Stimulated activated CD8-positive, alpha-beta memory T cell treated with anti-CD3 and anti-CD28 coated beads, Interleukin-7, amount 100 ng/mL, for 48 hours (primary cell): ENCODE data around the gene CALR3.
A peak's percentile ranks its signal among the peaks of the same experiment; 100 is the strongest.
"Not testable (repeated sequence)": the region's sequence is repeated elsewhere in the genome, so short reads cannot be mapped to it uniquely, and the experiment has no call there.

Experiments
- DNase-seq, 2 donors: peaks; one replicate each; pipeline ENCODE4 v3.0.0-alpha.2; 2020; ENCODE audit warnings: low read depth in 1 of 2; ENCODE audit errors: extremely low read depth in 1 of 2

CALR3 gene

GRCh38 chr19:16504271-16504670 lies 8.3 kb upstream of the CALR3 start:
- DNase-seq: no peak

- no peak for DNase-seq
Observed at GRCh38 chr19:16497837-16498236, 1.9 kb upstream of the CALR3 start.

- no peak for DNase-seq
Observed at GRCh38 chr19:16497042-16497441, 1.1 kb upstream of the CALR3 start.

GRCh38 chr19:16496613-16496983 lies 631 bp upstream of the CALR3 start:
- DNase-seq: no peak

- not testable (repeated sequence) for DNase-seq
Observed at GRCh38 chr19:16486476-16486875, 9.5 kb downstream of the CALR3 start.

- no peak for DNase-seq
Observed at GRCh38 chr19:16482745-16483144, 13.2 kb downstream of the CALR3 start.

- no peak for DNase-seq
Observed at GRCh38 chr19:16477311-16477710, 18.7 kb downstream of the CALR3 start.

GRCh38 chr19:16476401-16476800 lies 19.6 kb downstream of the CALR3 start:
- no peak for DNase-seq

- DNase-seq: no peak
Observed at GRCh38 chr19:16473875-16474392, 22.0 kb downstream of the CALR3 start.

- DNase-seq: no peak
Observed at GRCh38 chr19:16472992-16473391, 23.0 kb downstream of the CALR3 start.

GRCh38 chr19:16472559-16472899 lies 23.4 kb downstream of the CALR3 start:
- not testable (repeated sequence) for DNase-seq

- peak in 1 of 2 donors; percentile 2 for DNase-seq
Observed at GRCh38 chr19:16470911-16471811, 24.8 kb downstream of the CALR3 start.

GRCh38 chr19:16470541-16470910 lies 25.4 kb downstream of the CALR3 start:
- no peak for DNase-seq

- DNase-seq: no peak
Observed at GRCh38 chr19:16467581-16467980, 28.4 kb downstream of the CALR3 start.

GRCh38 chr19:16466802-16467427 lies 29.1 kb downstream of the CALR3 start:
- DNase-seq: not testable (repeated sequence)

- DNase-seq: no peak
Observed at GRCh38 chr19:16465239-16465638, 30.7 kb downstream of the CALR3 start.

GRCh38 chr19:16463991-16464575 lies 31.9 kb downstream of the CALR3 start:
- no peak for DNase-seq

GRCh38 chr19:16463341-16463990 lies 32.5 kb downstream of the CALR3 start:
- DNase-seq: no peak

- no peak for DNase-seq
Observed at GRCh38 chr19:16462757-16463250, 33.2 kb downstream of the CALR3 start.

- DNase-seq: no peak
Observed at GRCh38 chr19:16461630-16462051, 34.3 kb downstream of the CALR3 start.

GRCh38 chr19:16460454-16460853 lies 35.5 kb downstream of the CALR3 start:
- DNase-seq: no peak
